Fibroblast of villous mesenchyme (primary cell): ENCODE data around the gene SIN3A. TPM values are rescaled to one million over a fixed set of nuclear protein-coding genes. Genes with fewer than 3 reads are reported as not detected.

ENCODE experiments used
- DNase-seq: peaks from one replicate; pipeline ENCODE4 v3.0.0-alpha.2; 2010; ENCODE audit warnings: low read depth
- H3K4me3 ChIP-seq: 2 replicates; pipeline ENCODE4 v1.5.1; 2011; ENCODE audit warnings: low read depth, mild to moderate bottlenecking, low read length
- total RNA-seq: library from RNA; depleted of rRNA; stranded (reverse); fragments of >200 nt; gene quantifications from 2 replicates; pipeline ENCODE4 v1.2.3, GENCODE V29; 2012
- TF ChIP-seq, protein P1 (sequence below): IDR thresholded peaks from 2 replicates; pipeline ENCODE4 v1.5.1; 2012; ENCODE audit warnings: low read depth, mild to moderate bottlenecking, low read length; ENCODE audit not compliant: insufficient read depth

Gene SIN3A
- total RNA-seq, 1 donor, result 35.0 TPM

GRCh38 chr15:75371901-75372688, 79.4 kb downstream of the SIN3A start:
- DNase-seq, result no peak
- no peak overlapping the region for H3K4me3 ChIP-seq
- TF ChIP-seq, protein P1, sequence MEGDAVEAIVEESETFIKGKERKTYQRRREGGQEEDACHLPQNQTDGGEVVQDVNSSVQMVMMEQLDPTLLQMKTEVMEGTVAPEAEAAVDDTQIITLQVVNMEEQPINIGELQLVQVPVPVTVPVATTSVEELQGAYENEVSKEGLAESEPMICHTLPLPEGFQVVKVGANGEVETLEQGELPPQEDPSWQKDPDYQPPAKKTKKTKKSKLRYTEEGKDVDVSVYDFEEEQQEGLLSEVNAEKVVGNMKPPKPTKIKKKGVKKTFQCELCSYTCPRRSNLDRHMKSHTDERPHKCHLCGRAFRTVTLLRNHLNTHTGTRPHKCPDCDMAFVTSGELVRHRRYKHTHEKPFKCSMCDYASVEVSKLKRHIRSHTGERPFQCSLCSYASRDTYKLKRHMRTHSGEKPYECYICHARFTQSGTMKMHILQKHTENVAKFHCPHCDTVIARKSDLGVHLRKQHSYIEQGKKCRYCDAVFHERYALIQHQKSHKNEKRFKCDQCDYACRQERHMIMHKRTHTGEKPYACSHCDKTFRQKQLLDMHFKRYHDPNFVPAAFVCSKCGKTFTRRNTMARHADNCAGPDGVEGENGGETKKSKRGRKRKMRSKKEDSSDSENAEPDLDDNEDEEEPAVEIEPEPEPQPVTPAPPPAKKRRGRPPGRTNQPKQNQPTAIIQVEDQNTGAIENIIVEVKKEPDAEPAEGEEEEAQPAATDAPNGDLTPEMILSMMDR, result no peak

DNA sequence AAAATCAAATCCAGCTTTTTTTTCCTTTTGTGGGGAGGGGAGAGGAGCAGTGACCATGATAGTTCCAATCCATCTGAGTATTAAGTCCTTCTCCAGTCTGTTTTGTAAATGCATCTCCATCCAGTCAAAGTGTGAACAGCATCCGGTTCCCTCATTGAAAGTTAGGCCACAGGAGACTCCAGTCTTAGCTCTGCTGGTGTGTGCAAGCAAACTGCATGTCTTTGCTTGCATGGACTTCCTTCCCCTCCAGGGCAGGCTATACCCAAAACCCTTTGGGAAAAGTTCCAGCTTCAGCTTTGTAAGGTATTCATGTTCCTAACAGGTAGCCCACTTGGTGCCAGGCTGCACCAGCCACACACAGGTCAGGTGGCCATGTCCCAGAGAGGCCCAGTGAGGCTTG, 80.0 kb downstream of the SIN3A start:
- TF ChIP-seq, protein P1, result no peak
- no peak for DNase-seq
- H3K4me3 ChIP-seq, result no peak overlapping the region

GRCh38 chr15:75369897-75370581, 81.5 kb downstream of the SIN3A start:
- no peak overlapping the region for H3K4me3 ChIP-seq
- DNase-seq, result peak; percentile 22
- TF ChIP-seq, protein P1, result no peak

- DNase-seq, result no peak
- TF ChIP-seq, protein P1, result no peak
- H3K4me3 ChIP-seq, result peak overlapping the region; percentile 93
Observed at GRCh38 chr15:75368689-75369239, 82.7 kb downstream of the SIN3A start.

- H3K4me3 ChIP-seq, result peak within 1 kb of the TSS; percentile 93
- TF ChIP-seq, protein P1, result peak; percentile 75
Observed at GRCh38 chr15:75367913-75368688, 83.4 kb downstream of the SIN3A start, which contains the start of gene MAN2C1. MAN2C1 (minus strand) TSS chr15:75368607; CDS start chr15:75368583, 24 bp downstream.

GRCh38 chr15:75367406-75367912, 84.0 kb downstream of the SIN3A start:
- DNase-seq, result no peak
- TF ChIP-seq, protein P1, result no peak

More at GRCh38 chr15:75367913-75368688, 83.4 kb downstream of the SIN3A start, which contains the start of gene MAN2C1:
- peak; percentile 95 for DNase-seq

More at GRCh38 chr15:75367406-75367912, 84.0 kb downstream of the SIN3A start:
- H3K4me3 ChIP-seq, result peak overlapping the region; percentile 93
